ENCODE results near the gene STXBP4.

GRCh38 chr17:55098765-55099164 lies 130.2 kb downstream of the STXBP4 start:
- TF ChIP-seq CTCF (conservative IDR thresholded peaks at IDR 0.05; ENCODE audit: low read depth in 2 of 2) (no peak), EZH2 (IDR thresholded peaks at IDR 0.05; ENCODE audit: low read depth, unreplicated experiment) (no peak), CREB1 (CRISPR knock-in tag; IDR thresholded peaks at IDR 0.05; ENCODE audit: low read depth) (no peak), NANOG (IDR thresholded peaks at IDR 0.05; ENCODE audit: borderline replicate concordance) (no peak), POLR2AphosphoS5 (IDR thresholded peaks at IDR 0.05; ENCODE audit: low read depth) (no peak), EZH2phosphoT487 (IDR thresholded peaks at IDR 0.05; ENCODE audit: unreplicated experiment) (no peak), JUNB (IDR thresholded peaks at IDR 0.05; ENCODE audit: unreplicated experiment) (no peak), REST (IDR thresholded peaks at IDR 0.05; ENCODE audit: unreplicated experiment) (no peak), ETS1 (IDR thresholded peaks at IDR 0.05) (no peak), ZNF114 (CRISPR knock-in tag; IDR thresholded peaks at IDR 0.05) (no peak), ZNF331 (CRISPR knock-in tag; IDR thresholded peaks at IDR 0.05; ENCODE audit: low read depth) (no peak)
